Stimulated activated CD8-positive, alpha-beta memory T cell treated with anti-CD3 and anti-CD28 coated beads, Interleukin-4, amount 100 ng/mL, for 4 hours (primary cell): ENCODE results near the gene C4orf54.

Source experiments
- DNase-seq, 2 donors: peaks; one replicate each; pipeline ENCODE4 v3.0.0-alpha.2; 2020; ENCODE audit warnings: low read depth in 2 of 2, low spot score in 1 of 2

Gene C4orf54

GRCh38 chr4:99657798-99658197, at the start of gene C4orf54:
C4orf54 (minus strand) TSS chr4:99657828; CDS start chr4:99654648, 3,180 bp downstream.
- DNase-seq, result no peak

DNA sequence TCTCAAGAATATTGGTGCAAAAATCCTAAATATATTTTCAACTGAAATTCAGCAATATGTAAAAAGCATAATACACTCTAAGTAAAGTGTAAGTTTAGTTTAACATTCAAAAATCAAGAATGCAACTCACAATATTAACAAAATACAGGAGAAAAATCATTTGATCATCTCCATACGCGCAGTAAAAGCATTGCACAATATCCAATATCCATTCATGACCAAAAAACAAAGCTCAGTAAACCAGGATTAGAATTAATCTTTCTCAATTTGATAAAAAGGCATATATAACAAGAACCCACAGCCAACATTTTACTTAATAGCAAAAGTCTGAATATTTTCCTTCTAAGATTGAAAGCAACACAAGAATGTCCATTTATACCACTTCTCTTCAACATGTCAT, 48.3 kb upstream of the C4orf54 start:
- DNase-seq, result no peak

DNA sequence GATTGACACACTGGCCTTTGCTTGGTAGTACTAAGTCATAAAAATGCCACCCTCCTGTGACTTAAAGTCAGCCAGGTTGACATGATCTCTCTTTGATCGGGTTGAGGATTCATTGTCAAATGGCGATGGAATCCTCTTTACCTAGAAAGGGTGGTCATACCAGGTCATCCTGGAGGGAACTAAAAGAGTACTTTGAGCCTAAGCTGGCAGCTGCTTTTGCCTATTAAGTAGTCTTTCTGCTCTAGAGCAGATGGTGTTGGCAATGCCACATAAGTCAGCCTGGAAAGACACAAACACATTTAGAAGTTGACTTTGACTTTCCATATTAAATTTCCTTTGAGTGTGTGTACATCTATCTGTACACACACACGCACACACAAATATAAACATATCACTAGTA, 39.2 kb upstream of the C4orf54 start:
- DNase-seq, result no peak

DNA sequence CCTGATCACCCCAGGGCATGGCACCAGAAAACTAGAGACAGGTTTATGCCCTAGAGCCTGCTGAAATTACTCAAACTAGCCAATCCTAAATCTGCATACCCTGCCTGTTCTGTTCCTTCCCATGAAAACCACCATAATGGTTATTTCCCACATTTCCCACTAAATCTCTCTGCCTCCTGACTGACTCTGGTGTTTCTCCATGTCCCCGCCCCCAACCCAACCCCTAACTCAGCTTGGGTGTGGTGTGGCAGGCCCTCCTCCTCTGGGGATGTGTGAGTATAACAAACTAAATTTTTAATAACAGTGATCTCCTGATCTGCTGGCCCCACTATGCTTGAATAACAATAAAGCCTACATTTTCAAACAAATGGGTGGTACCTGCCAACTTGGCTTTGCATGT, 35.5 kb upstream of the C4orf54 start:
- DNase-seq, result no peak

DNA sequence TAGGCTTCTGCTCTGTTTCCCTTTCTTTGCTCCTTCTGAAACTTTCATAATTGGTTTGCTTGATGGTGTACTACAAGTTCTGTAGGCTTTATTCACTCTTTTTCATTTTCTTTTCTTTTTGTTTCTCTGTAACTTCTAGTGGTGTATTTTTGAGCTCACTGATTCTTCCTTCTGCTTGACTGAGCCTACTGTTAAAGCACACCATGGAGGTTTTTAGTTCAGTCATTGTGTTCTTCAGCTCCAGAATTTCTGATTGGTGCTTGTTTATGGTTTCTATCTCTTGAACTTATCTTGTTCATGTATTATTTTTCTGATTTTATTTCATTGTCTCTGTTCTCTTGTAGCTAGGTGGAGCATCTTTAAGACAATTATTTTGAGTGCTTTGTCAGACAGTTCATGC, 33.4 kb upstream of the C4orf54 start:
- no peak for DNase-seq

GRCh38 chr4:99690472-99690871, 32.8 kb upstream of the C4orf54 start:
- DNase-seq, result no peak

- no peak for DNase-seq
Measured at GRCh38 chr4:99687120-99687519, 29.5 kb upstream of the C4orf54 start.

DNA sequence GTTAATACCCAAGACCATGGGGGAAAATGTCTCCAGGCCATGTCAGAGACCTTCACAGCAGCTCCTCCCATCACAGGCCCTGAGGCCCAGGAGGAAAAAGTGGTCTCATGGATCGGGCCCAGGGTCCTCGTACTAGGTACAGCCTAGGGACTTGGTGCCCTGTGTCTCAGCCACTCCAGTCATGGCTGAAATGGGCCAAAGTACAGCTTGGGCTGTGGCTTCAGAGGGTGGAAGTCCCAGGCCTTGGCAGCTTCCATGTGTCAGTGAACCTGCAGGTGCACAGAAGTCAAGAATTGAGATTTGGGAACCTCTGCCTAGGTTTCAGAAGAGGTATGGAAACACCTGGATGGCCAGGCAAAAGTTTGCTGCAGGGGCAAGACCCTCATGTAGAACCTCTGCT, 27.6 kb upstream of the C4orf54 start:
- no peak for DNase-seq

GRCh38 chr4:99683895-99684294, 26.3 kb upstream of the C4orf54 start:
- no peak for DNase-seq

- no peak for DNase-seq
Measured at GRCh38 chr4:99679976-99680375, 22.3 kb upstream of the C4orf54 start.

- DNase-seq, result no peak
Measured at GRCh38 chr4:99679204-99679603, 21.6 kb upstream of the C4orf54 start.

GRCh38 chr4:99677161-99677560, 19.5 kb upstream of the C4orf54 start:
- no peak for DNase-seq

DNA sequence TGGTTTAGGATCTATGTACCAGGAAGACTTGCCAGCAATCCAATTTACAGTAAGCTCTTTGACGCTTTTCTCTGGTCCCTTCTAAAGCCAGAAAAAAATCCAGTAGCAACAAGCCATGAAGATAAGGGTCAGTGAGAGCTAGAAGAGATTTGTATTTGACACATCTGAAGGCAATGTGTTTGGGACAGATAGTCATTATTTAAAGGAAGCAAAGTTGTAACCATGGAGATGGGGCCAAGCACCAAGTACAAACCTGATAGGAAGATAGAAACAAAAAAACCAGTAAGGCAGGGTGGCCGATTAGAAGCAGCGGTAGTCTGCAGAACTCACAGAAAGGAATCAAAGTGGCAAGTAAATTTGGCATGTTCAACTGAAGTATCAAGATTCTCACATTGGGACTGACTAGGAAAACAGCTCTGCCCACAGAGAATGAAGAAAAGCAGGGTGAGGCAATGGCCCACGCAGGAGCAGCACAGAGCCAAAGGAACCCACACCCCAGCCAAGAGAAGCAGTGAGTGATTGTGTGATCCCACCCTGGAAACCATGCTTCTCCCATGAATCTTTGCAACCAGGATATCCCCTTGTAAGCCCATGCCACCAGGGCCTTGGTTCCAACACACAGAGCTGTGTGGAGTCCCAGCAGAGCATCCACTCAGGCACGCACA, 12.9 kb upstream of the C4orf54 start:
- DNase-seq, result no peak

GRCh38 chr4:99669084-99669483, 11.5 kb upstream of the C4orf54 start:
- no peak for DNase-seq

DNA sequence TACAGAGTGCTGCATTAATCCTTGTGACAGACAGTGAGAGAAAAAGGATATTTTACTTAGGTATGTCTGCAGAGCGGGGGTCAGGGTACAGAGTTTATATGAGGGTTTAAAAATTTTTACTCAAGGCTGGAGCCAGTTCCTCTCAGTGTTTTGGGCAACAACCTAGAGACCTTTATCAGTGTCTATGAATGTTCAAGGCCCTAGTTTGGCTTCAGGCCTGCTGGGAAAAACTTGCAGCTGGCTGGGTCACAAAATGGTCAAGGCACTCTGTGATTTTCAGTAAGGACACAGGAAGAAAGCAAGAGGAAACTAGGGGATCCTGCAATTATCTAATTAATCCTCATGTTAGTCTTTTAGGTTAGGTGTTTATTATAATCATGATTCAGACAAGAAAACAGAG, 10.8 kb upstream of the C4orf54 start:
- no peak for DNase-seq

- no peak for DNase-seq
Measured at GRCh38 chr4:99665983-99666382, 8.4 kb upstream of the C4orf54 start.

DNA sequence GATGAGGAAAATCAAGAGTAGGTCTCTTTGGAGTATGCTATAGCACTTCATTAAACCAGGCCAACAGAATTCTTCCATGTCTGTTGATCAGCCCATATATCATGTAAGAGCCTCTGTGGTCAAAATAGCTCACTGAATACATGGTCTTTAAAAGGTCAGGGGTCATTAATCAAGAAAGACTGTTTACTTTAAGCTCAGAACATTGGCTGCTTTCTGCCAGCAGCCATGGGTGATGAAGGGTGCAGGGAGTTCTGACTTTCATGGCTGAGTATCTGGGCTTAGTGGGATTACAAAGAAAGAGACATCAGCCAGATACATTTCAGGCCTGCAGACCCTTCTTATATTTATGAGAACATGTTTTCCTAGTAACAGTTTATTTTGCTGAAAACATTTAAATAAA, 7.1 kb upstream of the C4orf54 start:
- DNase-seq, result no peak

GRCh38 chr4:99661907-99662306, 4.3 kb upstream of the C4orf54 start:
- no peak for DNase-seq

DNA sequence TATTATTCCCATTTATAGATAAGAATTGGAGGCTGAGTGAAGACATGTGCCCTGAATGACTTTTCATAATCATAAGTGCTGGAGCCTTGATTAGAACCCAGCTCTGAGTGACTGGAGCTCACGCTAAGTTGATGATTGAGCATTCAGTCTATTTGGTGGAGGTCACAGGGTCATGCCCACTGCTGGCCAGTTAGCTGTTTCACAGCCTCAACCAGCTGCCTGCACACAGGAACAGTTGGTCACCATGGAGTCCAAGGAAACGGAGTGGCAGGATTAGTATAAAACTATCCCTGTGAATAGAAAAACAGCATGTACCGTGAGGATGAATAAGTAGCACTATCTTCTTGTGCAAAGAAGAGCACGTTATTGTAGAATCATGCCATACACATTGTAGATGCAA, 1.0 kb upstream of the C4orf54 start:
- DNase-seq, result no peak

DNA sequence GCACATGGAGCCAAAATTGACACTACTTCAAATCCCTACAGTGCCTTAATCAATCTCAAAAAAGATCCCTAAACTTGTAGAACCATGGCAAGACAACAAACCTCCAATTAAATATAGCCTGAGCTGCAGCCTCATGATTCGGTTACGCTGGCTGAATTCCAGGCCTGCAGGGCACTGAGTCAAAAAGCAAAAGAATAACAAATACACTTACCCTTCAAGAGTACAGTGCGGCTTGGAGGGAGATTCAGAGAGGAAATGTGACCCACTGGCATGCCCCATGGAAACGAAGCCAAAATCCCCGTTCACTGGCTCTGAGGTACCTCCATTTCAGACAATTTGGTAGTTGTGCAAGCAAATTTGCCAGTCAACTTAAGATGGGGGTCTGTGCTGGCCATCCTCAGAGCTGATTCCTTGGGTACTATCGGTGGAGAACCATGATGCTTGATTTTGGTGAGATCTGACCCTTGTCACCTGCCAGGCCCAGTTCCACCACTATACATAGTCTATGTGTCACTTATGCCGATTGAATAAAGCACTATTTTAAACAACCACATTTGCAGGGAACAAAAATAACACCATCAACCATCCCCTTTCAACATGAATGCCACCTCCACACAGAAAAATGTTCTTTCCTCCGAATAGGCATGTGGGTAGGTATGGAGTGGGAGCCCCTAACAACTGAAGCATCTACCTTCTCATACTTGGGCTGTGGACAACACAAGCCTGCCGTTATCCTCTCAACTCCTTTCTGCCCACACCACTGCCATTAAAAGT, 2.1 kb downstream of the C4orf54 start:
- no peak for DNase-seq

- no peak for DNase-seq
Measured at GRCh38 chr4:99654361-99654761, 3.3 kb downstream of the C4orf54 start.

DNA sequence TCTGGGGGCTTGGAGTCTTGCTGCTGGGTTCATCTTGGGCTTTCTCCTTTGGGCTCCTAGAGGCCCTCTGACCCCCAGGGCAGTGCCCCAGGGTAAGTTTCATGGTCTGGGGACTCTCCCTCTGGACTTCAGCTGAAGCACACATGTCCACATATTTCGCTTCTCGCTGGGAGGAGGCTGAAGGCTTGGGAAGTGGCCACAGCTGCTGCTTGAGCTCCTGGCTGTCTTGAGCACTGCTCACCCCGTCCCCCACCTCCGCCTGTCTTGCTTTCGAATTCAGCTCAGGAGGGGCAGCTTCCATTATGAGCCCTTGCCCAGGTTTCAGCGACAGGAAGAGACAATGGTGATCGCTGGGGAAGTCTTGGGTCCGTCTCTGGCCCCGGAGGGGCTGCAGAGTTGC, 3.7 kb downstream of the C4orf54 start:
- DNase-seq, result no peak
